Measurements from ENCODE around the gene SPRR2F. TPM values are rescaled to one million over a fixed set of nuclear protein-coding genes. Genes with fewer than 3 reads are reported as not detected.

SPRR2F gene
- total and polyA plus RNA-seq, 10 of the 15 experiments (the other 5 are each of a cell fraction or from before 2014, with no cell fraction given): 0.18 to 0.27 TPM; not detected in 8

- no peaks in the 10 kb centered on the region for H4K20me1 ChIP-seq (ENCODE audit: control insufficient read depth, insufficient read depth)
- no peak overlapping the region for H2AFZ ChIP-seq (ENCODE audit: control insufficient read depth, low read depth, low read length)
- intact Hi-C loops (cut with micrococcal nuclease; ENCODE audit: unreplicated experiment) (no loop called here), in situ Hi-C loops (cut with MboI) (no loop called here)
- ChIA-PET POLR2A (no interaction called here), SMC1A (ENCODE audit: uncharacterized antibody, unreplicated experiment) (no interaction called here), RAD21 (ENCODE audit: unreplicated experiment) (no interaction called here), CTCF (no interaction called here)
- no peak overlapping the region for H3K9ac ChIP-seq (ENCODE audit: control insufficient read depth, insufficient read depth, low read length)
- no peak overlapping the region for H3K4me2 ChIP-seq (ENCODE audit: control insufficient read depth, insufficient read depth)
- no peaks in the 10 kb centered on the region for H3K9me3 ChIP-seq (replicated peaks; ENCODE audit: control insufficient read depth, insufficient read depth, low read length)
- no peaks in the 10 kb centered on the region for H3K4me1 ChIP-seq (ENCODE audit: control insufficient read depth, insufficient read depth, low read length)
- H3K36me3 ChIP-seq (ENCODE audit: control insufficient read depth in 2 of 2, insufficient read depth in 2 of 2, low read length in 1 of 2): no peaks in the 10 kb centered on the region
- H3K27me3 ChIP-seq (replicated peaks in 1 of 2; ENCODE audit: control insufficient read depth in 2 of 2, insufficient read depth in 2 of 2, low read length in 1 of 2): no peaks in the 10 kb centered on the region
- H3K4me3 ChIP-seq: no peak overlapping the region
- FAIRE-seq (no peak), ATAC-seq (no peak), DNase-seq (ENCODE audit: low read depth, low spot score) (no peak)
- WGBS (ENCODE audit: insufficient coverage, insufficient replicate concordance, low lambda C conversion rate, missing lambda C conversion rate): 34% methylated on average over 5 of the region's 5 CpGs
- TF ChIP-seq HDAC6 (IDR thresholded peaks at IDR 0.05; ENCODE audit: unreplicated experiment): no peak
- TF ChIP-seq E2F8 (IDR thresholded peaks at IDR 0.05; ENCODE audit: low read depth, partially characterized antibody): no peak
- TF ChIP-seq PAX8 (IDR thresholded peaks at IDR 0.05): no peak
- no peak for TF ChIP-seq SREBF2 (IDR thresholded peaks at IDR 0.05; ENCODE audit: low read length)
- TF ChIP-seq TARDBP (IDR thresholded peaks at IDR 0.05; ENCODE audit: borderline replicate concordance): no peak
- TF ChIP-seq USF1 (IDR thresholded peaks at IDR 0.05; ENCODE audit: borderline replicate concordance, extremely low read length, insufficient read depth, low read depth, low read length): no peak
- TF ChIP-seq IRF3 (IDR thresholded peaks at IDR 0.05): no peak
- no peak for TF ChIP-seq EED (IDR thresholded peaks at IDR 0.05; ENCODE audit: low read depth)
- no peak for TF ChIP-seq TCF12 (IDR thresholded peaks at IDR 0.05; ENCODE audit: low read depth, low read length)
- TF ChIP-seq TAF1 (IDR thresholded peaks at IDR 0.05; ENCODE audit: borderline replicate concordance, low read depth, low read length): no peak
- no peak for TF ChIP-seq RELB (IDR thresholded peaks at IDR 0.05; ENCODE audit: low read depth)
- no peak for TF ChIP-seq PML (IDR thresholded peaks at IDR 0.05; ENCODE audit: low read length)
- TF ChIP-seq ZBED1 (IDR thresholded peaks at IDR 0.05; ENCODE audit: borderline replicate concordance): no peak
- TF ChIP-seq BACH1 (IDR thresholded peaks at IDR 0.05; ENCODE audit: borderline replicate concordance): no peak
- no peak for TF ChIP-seq IKZF2 (IDR thresholded peaks at IDR 0.05)
- TF ChIP-seq RCOR1 (conservative IDR thresholded peaks at IDR 0.05; ENCODE audit: low read depth, low read length): no peak
- no peak for TF ChIP-seq BMI1 (IDR thresholded peaks at IDR 0.05; ENCODE audit: borderline replicate concordance)
- no peak for TF ChIP-seq TCF3 (IDR thresholded peaks at IDR 0.05; ENCODE audit: borderline replicate concordance, insufficient read depth, low read depth, low read length)
- no peak for TF ChIP-seq MYB (IDR thresholded peaks at IDR 0.05; ENCODE audit: borderline replicate concordance, low read depth, low read length)
- no peaks in the 10 kb centered on the region for H3K79me2 ChIP-seq (ENCODE audit: control insufficient read depth, insufficient read depth, low read length)
- no TSS peak for BruUV-seq (replicated peaks)
- H3K27ac ChIP-seq (ENCODE audit: control insufficient read depth, insufficient read depth): no peak overlapping the region
Measured at GRCh38 chr1:153100245-153100644, 13.1 kb downstream of the SPRR2F start.

Measured in GM12878 (cell line).